Measurements from ENCODE around the gene PLCH1. TPM values are rescaled to one million over a fixed set of nuclear protein-coding genes. Genes with fewer than 3 reads are reported as not detected.

PLCH1 gene
- total and polyA plus RNA-seq, 2 of the 8 experiments (the other 6 are each of a cell fraction or from before 2014, with no cell fraction given) = 5.8 to 17.2 TPM

- TF ChIP-seq CHD7 (IDR thresholded peaks at IDR 0.05; ENCODE audit: insufficient replicate concordance, low read length) (no peak), EZH2 (IDR thresholded peaks at IDR 0.05; ENCODE audit: low read depth, low read length, severe bottlenecking) (no peak), SIX5 (IDR thresholded peaks at IDR 0.05; ENCODE audit: low read depth, low read length) (no peak), RNF2 (IDR thresholded peaks at IDR 0.05; ENCODE audit: borderline replicate concordance, low read depth, low read length, missing control alignments, poor library complexity, severe bottlenecking) (no peak), HDAC2 (IDR thresholded peaks at IDR 0.05; ENCODE audit: borderline replicate concordance in 1 of 2, low read depth in 2 of 2, low read length in 2 of 2) (no peak), BCL11A (IDR thresholded peaks at IDR 0.05; ENCODE audit: low read depth in 2 of 2, low read length in 2 of 2) (no peak)
These were observed 41.9 kb downstream of the PLCH1 start (continued) for GRCh38 chr3:155702745-155703591.

Measured in H1 (cell line).